K562 (cell line): Measurements from ENCODE around the gene TXLNA. TPM values are rescaled to one million over a fixed set of nuclear protein-coding genes. Genes with fewer than 3 reads are reported as not detected.

Source experiments
- BCOR ChIP-seq: fragments of 450-650 bp; IDR thresholded peaks from 2 replicates; pipeline ENCODE4 v1.6.1; 2016
- GTF2B ChIP-seq: IDR thresholded peaks from 2 replicates; pipeline ENCODE4 v1.6.1; 2011; ENCODE audit not compliant: insufficient read length; ENCODE audit errors: extremely low read depth
- ILF3 ChIP-seq: fragments of 450-650 bp; IDR thresholded peaks from 2 replicates; pipeline ENCODE4 v1.6.1; 2018; ENCODE audit warnings: antibody characterized with exemption, mild to moderate bottlenecking, moderate library complexity, borderline replicate concordance
- MYBL2 ChIP-seq, 2 experiments: fragments of 450-650 bp in 1 of 2; sonication (generic) in 1 of 2; formaldehyde crosslinking in 1 of 2; IDR thresholded peaks; 2 replicates each; pipeline versions ENCODE4 v1.6.1 to v1.8.1; 2017 to 2022; ENCODE audit warnings: borderline replicate concordance in 1 of 2, inconsistent platforms in 1 of 2, low read depth in 1 of 2, mild to moderate bottlenecking in 1 of 2, missing genetic modification reagents in 1 of 2, moderate library complexity in 1 of 2
- POLR2H ChIP-seq: IDR thresholded peaks from 2 replicates; pipeline ENCODE4 v1.6.1; 2016; ENCODE audit warnings: missing genetic modification characterization, low read depth, mild to moderate bottlenecking, control low read depth, missing compliant biosample characterization, moderate library complexity
- PTTG1 ChIP-seq: fragments of 450-650 bp; IDR thresholded peaks from 2 replicates; pipeline ENCODE4 v1.6.1; 2016; ENCODE audit warnings: low read depth, mild to moderate bottlenecking, missing genetic modification characterization, missing compliant biosample characterization
- RBM34 ChIP-seq: fragments of 200-400 bp; formaldehyde crosslinking; IDR thresholded peaks from 2 replicates; pipeline ENCODE4 v1.6.1; 2018; ENCODE audit warnings: low read length, borderline replicate concordance; ENCODE audit not compliant: insufficient read depth
- RREB1 ChIP-seq: fragments of 250-450 bp; sonication (Bioruptor Pico); IDR thresholded peaks from 2 replicates; pipeline ENCODE4 v1.4.0; 2020
- SMARCB1 ChIP-seq: IDR thresholded peaks from 2 replicates; pipeline ENCODE4 v1.6.1; 2011; ENCODE audit warnings: improper control_type of control experiment, low read depth; ENCODE audit not compliant: insufficient read length
- STAT5A ChIP-seq: IDR thresholded peaks from 2 replicates; pipeline ENCODE4 v1.6.1; 2012; ENCODE audit warnings: low read length, inconsistent platforms, borderline replicate concordance
- TBL1XR1 ChIP-seq, 2 experiments: IDR thresholded peaks; 2 replicates each; pipeline ENCODE4 v1.6.1; 2012; ENCODE audit warnings: improper control_type of control experiment in 2 of 2, low read length in 2 of 2, mild to moderate bottlenecking in 1 of 2
- ZNF143 ChIP-seq: sonication (generic); formaldehyde crosslinking; IDR thresholded peaks from 2 replicates; pipeline ENCODE4 v1.9.0; 2022; ENCODE audit warnings: mild to moderate bottlenecking, missing genetic modification reagents
- ZNF174 ChIP-seq: fragments of 250-450 bp; sonication (Bioruptor Pico); IDR thresholded peaks from 2 replicates; pipeline ENCODE4 v1.4.0; 2020; ENCODE audit warnings: mild to moderate bottlenecking
- ZNF511 ChIP-seq: sonication (generic); formaldehyde crosslinking; IDR thresholded peaks from 2 replicates; pipeline ENCODE4 v1.8.0; 2022; ENCODE audit warnings: mild to moderate bottlenecking, missing genetic modification reagents
- polyA plus RNA-seq, 8 experiments: library from polyadenylated mRNA; depleted of rRNA in 4 of 8; stranded (reverse) in 5 of 8; unstranded in 3 of 8; fragments of >200 nt; fragmentation: Nextera tagmentation in 2 of 8; fragmentation: Illumina TruSeq in 1 of 8; extraction: Ambion mirVana in 2 of 8; extraction: Trizol in 1 of 8; gene quantifications; 2 replicates each; pipeline versions ENCODE4 v1.2.1 to v1.2.3, GENCODE V29; 2011 to 2014; ENCODE audit warnings: inconsistent platforms in 1 of 8, missing spikeins in 1 of 8
- total RNA-seq, 7 experiments: library from RNA; depleted of rRNA in 6 of 7; stranded (reverse); fragments of >200 nt in 6 of 7; fragmentation: Illumina TruSeq in 2 of 7; extraction: Trizol in 2 of 7; gene quantifications; 2 replicates each; pipeline versions ENCODE4 v1.2.1 to v1.2.3, GENCODE V29; 2011 to 2021; ENCODE audit warnings: low replicate concordance in 1 of 7
- TF ChIP-seq, protein P1 (sequence below): fragments of 450-650 bp; IDR thresholded peaks from 2 replicates; pipeline ENCODE4 v1.6.1; 2016; ENCODE audit warnings: low read depth, mild to moderate bottlenecking, moderate library complexity
- TF ChIP-seq, protein P2 (sequence below): fragments of 450-650 bp; formaldehyde crosslinking; IDR thresholded peaks from 2 replicates; pipeline ENCODE4 v1.4.0; 2020; ENCODE audit warnings: mild to moderate bottlenecking, moderate library complexity

The TXLNA gene
- total and polyA plus RNA-seq, 9 of the 15 experiments (the other 6 are each of a cell fraction or from before 2014, with no cell fraction given): 9.2 to 54.5 (median 39.3) TPM

DNA sequence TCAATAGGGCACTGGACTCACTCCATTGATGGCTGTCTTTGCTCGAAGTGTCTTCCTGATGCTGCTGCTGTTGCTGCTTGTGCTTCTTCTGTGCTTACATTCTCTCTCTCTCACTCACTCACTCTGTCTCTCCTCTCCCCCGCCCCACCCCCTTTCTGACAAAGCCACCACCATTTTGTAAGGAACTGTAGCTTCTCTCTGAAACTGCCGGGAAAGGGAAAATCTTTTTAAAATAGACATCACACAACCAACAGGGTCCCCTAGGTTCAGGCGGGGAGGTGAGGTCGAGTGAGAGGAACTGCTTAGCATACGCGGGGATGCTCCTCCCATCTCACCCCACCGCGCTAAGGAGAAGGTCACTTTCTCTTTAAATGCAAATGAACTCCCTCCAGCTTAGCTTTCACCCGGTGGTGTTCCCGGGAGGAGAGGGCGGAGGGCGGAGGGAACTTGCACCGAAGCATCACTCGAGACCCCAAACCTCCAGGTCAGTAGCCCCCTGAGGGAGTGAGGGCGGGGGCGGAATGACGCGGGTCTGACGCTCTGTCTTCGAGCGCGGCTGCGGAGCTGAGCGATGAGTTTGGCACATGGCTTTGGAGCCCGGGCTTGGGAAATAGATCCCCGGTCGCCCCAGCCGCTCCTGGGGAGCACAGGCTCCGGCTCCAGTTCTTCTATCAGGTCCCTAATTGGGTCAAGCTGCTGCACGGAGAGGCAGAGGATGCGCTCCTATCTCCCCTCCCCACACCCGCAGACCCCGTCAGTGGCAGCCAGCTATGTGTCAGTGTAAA lies 20.9 kb downstream of the TXLNA start, which contains the start of gene CCDC28B (continued):
- TF ChIP-seq, protein P1, sequence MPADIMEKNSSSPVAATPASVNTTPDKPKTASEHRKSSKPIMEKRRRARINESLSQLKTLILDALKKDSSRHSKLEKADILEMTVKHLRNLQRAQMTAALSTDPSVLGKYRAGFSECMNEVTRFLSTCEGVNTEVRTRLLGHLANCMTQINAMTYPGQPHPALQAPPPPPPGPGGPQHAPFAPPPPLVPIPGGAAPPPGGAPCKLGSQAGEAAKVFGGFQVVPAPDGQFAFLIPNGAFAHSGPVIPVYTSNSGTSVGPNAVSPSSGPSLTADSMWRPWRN: no peak
- TF ChIP-seq, protein P2, sequence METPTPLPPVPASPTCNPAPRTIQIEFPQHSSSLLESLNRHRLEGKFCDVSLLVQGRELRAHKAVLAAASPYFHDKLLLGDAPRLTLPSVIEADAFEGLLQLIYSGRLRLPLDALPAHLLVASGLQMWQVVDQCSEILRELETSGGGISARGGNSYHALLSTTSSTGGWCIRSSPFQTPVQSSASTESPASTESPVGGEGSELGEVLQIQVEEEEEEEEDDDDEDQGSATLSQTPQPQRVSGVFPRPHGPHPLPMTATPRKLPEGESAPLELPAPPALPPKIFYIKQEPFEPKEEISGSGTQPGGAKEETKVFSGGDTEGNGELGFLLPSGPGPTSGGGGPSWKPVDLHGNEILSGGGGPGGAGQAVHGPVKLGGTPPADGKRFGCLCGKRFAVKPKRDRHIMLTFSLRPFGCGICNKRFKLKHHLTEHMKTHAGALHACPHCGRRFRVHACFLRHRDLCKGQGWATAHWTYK (CRISPR knock-in tag): no peak
- TF ChIP-seq TBL1XR1 (IDR thresholded peaks at IDR 0.05; ENCODE audit: low read length in 2 of 2) (no peak), STAT5A (no peak), GTF2B (no peak), ZNF143 (CRISPR knock-in tag) (no peak), RREB1 (no peak), POLR2H (tag) (no peak), RBM34 (no peak), ILF3 (no peak), PTTG1 (no peak), BCOR (no peak), SMARCB1 (no peak), ZNF511 (CRISPR knock-in tag) (peak; percentile 92), MYBL2 (IDR thresholded peaks at IDR 0.05; ENCODE audit: low read depth) (no peak), MYBL2 (CRISPR knock-in tag; IDR thresholded peaks at IDR 0.05; ENCODE audit: borderline replicate concordance) (no peak), ZNF174 (CRISPR knock-in tag) (no peak)
